ENCODE results near the gene RELN.

RELN gene

GRCh38 chr7:103752995-103753394 lies 236.5 kb downstream of the RELN start:
- CTCF ChIA-PET, result no interaction called here
- POLR2A ChIA-PET, result no interaction called here
- no peak for TF ChIP-seq CTCF (IDR thresholded peaks at IDR 0.05; ENCODE audit: control extremely low read depth, extremely low read depth, low read depth, missing control alignments)
- no peak for DNase-seq (ENCODE audit: extremely low spot score)

GRCh38 chr7:103751311-103751880 lies 238.1 kb downstream of the RELN start:
- POLR2A ChIA-PET, result no interaction called here
- TF ChIP-seq CTCF (IDR thresholded peaks at IDR 0.05; ENCODE audit: control extremely low read depth, extremely low read depth, low read depth, missing control alignments), result no peak
- DNase-seq (ENCODE audit: extremely low spot score), result no peak
- CTCF ChIA-PET, result no interaction called here

- ChIA-PET CTCF (no interaction called here), POLR2A (no interaction called here)
Measured at GRCh38 chr7:103748680-103749079, 240.8 kb downstream of the RELN start.

GRCh38 chr7:103735377-103735776 lies 254.1 kb downstream of the RELN start:
- POLR2A ChIA-PET, result no interaction called here
- DNase-seq (ENCODE audit: extremely low spot score), result no peak
- CTCF ChIA-PET, result interaction anchor here (1.4 to 1.5 kb wide), 2 partner anchors 11 to 32 kb away, joined by 4 read pairs; no protein-coding TSS in a partner anchor
- TF ChIP-seq CTCF (IDR thresholded peaks at IDR 0.05; ENCODE audit: control extremely low read depth, extremely low read depth, low read depth, missing control alignments), result no peak

More at GRCh38 chr7:103748680-103749079, 240.8 kb downstream of the RELN start:
- no peak for TF ChIP-seq CTCF (IDR thresholded peaks at IDR 0.05; ENCODE audit: control extremely low read depth, extremely low read depth, low read depth, missing control alignments)
- no peak for DNase-seq (ENCODE audit: extremely low spot score)

GRCh38 chr7:103731169-103731568 lies 258.3 kb downstream of the RELN start:
- TF ChIP-seq CTCF (IDR thresholded peaks at IDR 0.05; ENCODE audit: control extremely low read depth, extremely low read depth, low read depth, missing control alignments), result no peak
- DNase-seq (ENCODE audit: extremely low spot score), result no peak
- POLR2A ChIA-PET, result no interaction called here
- CTCF ChIA-PET, result no interaction called here

- no peak for DNase-seq (ENCODE audit: extremely low spot score)
- ChIA-PET POLR2A (no interaction called here), CTCF (no interaction called here)
- no peak for TF ChIP-seq CTCF (IDR thresholded peaks at IDR 0.05; ENCODE audit: control extremely low read depth, extremely low read depth, low read depth, missing control alignments)
Measured at GRCh38 chr7:103729026-103729425, 260.4 kb downstream of the RELN start.
